IMR-90 (cell line): ENCODE measurements around the gene DENND10.

Source experiments
- BHLHE40 ChIP-seq: fragments of 150-350 bp; IDR thresholded peaks from 2 replicates; pipeline ENCODE4 v1.6.1; 2016; ENCODE audit warnings: mild to moderate bottlenecking, low read depth, low read length
- CEBPB ChIP-seq: IDR thresholded peaks from 2 replicates; pipeline ENCODE4 v1.6.1; 2012; ENCODE audit warnings: low read depth, low read length, improper control_type of control experiment
- CHD1 ChIP-seq: IDR thresholded peaks from 2 replicates; pipeline ENCODE4 v1.6.1; 2012; ENCODE audit warnings: low read depth, low read length, improper control_type of control experiment
- CTCF ChIP-seq: conservative IDR thresholded peaks from 2 replicates; pipeline ENCODE4 v1.5.1; 2012; ENCODE audit warnings: mild to moderate bottlenecking, low read depth, low read length, improper control_type of control experiment
- ELK1 ChIP-seq: fragments of 150-350 bp; IDR thresholded peaks from 2 replicates; pipeline ENCODE4 v1.6.1; 2016; ENCODE audit warnings: low read depth, mild to moderate bottlenecking, low read length, moderate library complexity, borderline replicate concordance
- FOS ChIP-seq: fragments of 150-350 bp; IDR thresholded peaks from 2 replicates; pipeline ENCODE4 v1.6.1; 2016; ENCODE audit warnings: low read depth, low read length
- MAFK ChIP-seq: IDR thresholded peaks from 2 replicates; pipeline ENCODE4 v1.6.1; 2012; ENCODE audit warnings: low read depth, low read length, improper control_type of control experiment
- MXI1 ChIP-seq: IDR thresholded peaks from 2 replicates; pipeline ENCODE4 v1.6.1; 2012; ENCODE audit warnings: low read depth, mild to moderate bottlenecking, low read length, moderate library complexity, borderline replicate concordance
- POLR2A ChIP-seq: IDR thresholded peaks from 2 replicates; pipeline ENCODE4 v1.6.1; 2012; ENCODE audit warnings: mild to moderate bottlenecking, low read depth, low read length
- RAD21 ChIP-seq: IDR thresholded peaks from 2 replicates; pipeline ENCODE4 v1.6.1; 2012; ENCODE audit warnings: low read length, improper control_type of control experiment
- RCOR1 ChIP-seq: IDR thresholded peaks from 2 replicates; pipeline ENCODE4 v1.6.1; 2012; ENCODE audit warnings: mild to moderate bottlenecking, low read length, improper control_type of control experiment; ENCODE audit not compliant: insufficient replicate concordance
- SMC3 ChIP-seq: fragments of 150-350 bp; IDR thresholded peaks from 2 replicates; pipeline ENCODE4 v1.6.1; 2016; ENCODE audit warnings: low read depth, mild to moderate bottlenecking, antibody characterized with exemption, low read length, moderate library complexity
- USF2 ChIP-seq: fragments of 150-350 bp; IDR thresholded peaks from 2 replicates; pipeline ENCODE4 v1.6.1; 2017; ENCODE audit warnings: mild to moderate bottlenecking, antibody characterized with exemption, low read length, low read depth

GRCh38 chr10:119055472-119055871, 48.4 kb upstream of the DENND10 start:
- TF ChIP-seq CTCF (no peak), POLR2A (no peak), SMC3 (no peak), CHD1 (no peak), USF2 (no peak), CEBPB (no peak), RAD21 (no peak), RCOR1 (no peak), BHLHE40 (no peak), MXI1 (no peak), ELK1 (no peak), MAFK (no peak), FOS (no peak)
